Activated naive CD8-positive, alpha-beta T cell treated with anti-CD3 and anti-CD28 coated beads, Interleukin-2, amount 10 ng/mL, durations not matched to agents 7 days and 5 days (primary cell): ENCODE data around the gene GTF3C5. TPM values are rescaled to one million over a fixed set of nuclear protein-coding genes. Genes with fewer than 3 reads are reported as not detected.

Source experiments
- ATAC-seq: fragments of 150-1000 bp; cut with Tn5 transposase; one replicate; pipeline ENCODE4 v1.10.0; 2021; ENCODE audit warnings: low read depth, moderate library complexity
- POLR2A ChIA-PET: fragments of 350-600 bp; sonication (Branson Sonifier 250); formaldehyde crosslinking; loops from one replicate; lab custom pipeline; 2021; ENCODE audit warnings: antibody characterized with exemption; lab: Charles Lee
- DNase-seq: peaks from one replicate; pipeline ENCODE4 v3.0.0; 2021
- H3K27ac Mint-ChIP-seq: one replicate; pipeline ENCODE4 v1.8.0; 2022; ENCODE audit warnings: mild to moderate bottlenecking, mixed read lengths
- H3K27me3 Mint-ChIP-seq: one replicate; pipeline ENCODE4 v1.8.0; 2022; ENCODE audit warnings: mild to moderate bottlenecking, moderate library complexity, mixed read lengths
- H3K36me3 Mint-ChIP-seq: one replicate; pipeline ENCODE4 v1.8.0; 2021; ENCODE audit warnings: mild to moderate bottlenecking, mixed read lengths
- H3K4me1 Mint-ChIP-seq: one replicate; pipeline ENCODE4 v1.8.0; 2021; ENCODE audit warnings: mixed read lengths
- H3K4me3 Mint-ChIP-seq: one replicate; pipeline ENCODE4 v1.8.0; 2022; ENCODE audit warnings: mild to moderate bottlenecking, moderate library complexity, mixed read lengths
- H3K9me3 Mint-ChIP-seq: one replicate; pipeline ENCODE4 v1.8.0; 2021; ENCODE audit warnings: mixed read lengths
- total RNA-seq, 2 experiments: library from RNA; stranded (reverse); gene quantifications; one replicate each; pipeline ENCODE4 v1.2.3, GENCODE V29; 2021

The GTF3C5 gene
- total RNA-seq, 2 experiments from 2014 or later = 86.4 to 97.5 TPM

GRCh38 chr9:133003071-133003461, 27.7 kb upstream of the GTF3C5 start:
- Mint-ChIP-seq H3K27ac (no peak overlapping the region), H3K4me1 (peaks cover 9% of the 10 kb centered on the region), H3K27me3 (peaks cover 41% of the 10 kb centered on the region), H3K36me3 (no peaks in the 10 kb centered on the region), H3K4me3 (no peak overlapping the region), H3K9me3 (peaks cover 2% of the 10 kb centered on the region)
- no peak for DNase-seq
- ATAC-seq = no peak
- POLR2A ChIA-PET = interaction anchor here (1.5 kb wide), 1 partner anchor 20 kb away, joined by 5 read pairs; no protein-coding TSS in a partner anchor

- Mint-ChIP-seq H3K9me3 (peaks cover 2% of the 10 kb centered on the region), H3K4me1 (peaks cover 9% of the 10 kb centered on the region), H3K27me3 (peaks cover 44% of the 10 kb centered on the region), H3K36me3 (no peaks in the 10 kb centered on the region), H3K4me3 (no peak overlapping the region), H3K27ac (peak overlapping the region; percentile 61)
- DNase-seq = no peak
- POLR2A ChIA-PET = interaction anchor here (1.5 kb wide), 1 partner anchor 19 kb away, joined by 5 read pairs; no protein-coding TSS in a partner anchor
- no peak for ATAC-seq
These were observed 27.1 kb upstream of the GTF3C5 start for GRCh38 chr9:133003671-133004090.

- peaks cover 2% of the 10 kb centered on the region for H3K9me3 Mint-ChIP-seq
- ATAC-seq (no peak), DNase-seq (no peak)
- no peak overlapping the region for H3K4me3 Mint-ChIP-seq
- H3K4me1 Mint-ChIP-seq = peaks cover 9% of the 10 kb centered on the region
- no peak overlapping the region for H3K27ac Mint-ChIP-seq
- POLR2A ChIA-PET = interaction anchor here (1.5 kb wide), 1 partner anchor 18 kb away, joined by 5 read pairs; no protein-coding TSS in a partner anchor
- peaks cover 49% of the 10 kb centered on the region for H3K27me3 Mint-ChIP-seq
- H3K36me3 Mint-ChIP-seq = no peaks in the 10 kb centered on the region
These were observed 26.5 kb upstream of the GTF3C5 start for GRCh38 chr9:133004091-133004998.

GRCh38 chr9:133004999-133005760, 25.6 kb upstream of the GTF3C5 start:
- POLR2A ChIA-PET = interaction anchor here (0.6 to 1.3 kb wide), 2 partner anchors 26 to 220 kb away, joined by 5 to 6 read pairs; partner anchors contain the start of gene GTF3C5
- Mint-ChIP-seq H3K4me1 (peaks cover 9% of the 10 kb centered on the region), H3K9me3 (peaks cover 3% of the 10 kb centered on the region), H3K4me3 (no peak overlapping the region), H3K27ac (no peak overlapping the region), H3K36me3 (no peaks in the 10 kb centered on the region), H3K27me3 (peaks cover 54% of the 10 kb centered on the region)
- ATAC-seq = no peak
- DNase-seq = no peak

DNA sequence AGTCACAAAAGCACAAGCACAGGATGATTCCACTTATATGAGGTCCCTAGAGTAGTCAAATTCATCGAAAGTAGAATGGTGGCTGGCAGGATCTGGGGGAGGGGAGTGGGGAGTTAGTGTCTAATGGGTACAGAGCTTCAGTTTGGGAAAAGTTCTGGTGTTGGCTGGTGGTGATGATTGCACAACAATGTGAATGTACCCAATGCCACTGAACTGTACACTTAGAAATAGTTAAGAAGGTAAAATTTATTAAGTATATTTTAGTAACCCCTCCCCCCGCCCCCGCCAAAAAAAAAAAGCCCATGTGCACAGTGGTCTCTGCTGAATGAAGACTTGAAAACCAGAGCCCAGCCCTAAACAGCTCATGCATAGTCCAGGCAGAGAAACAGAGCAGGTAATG, 24.8 kb upstream of the GTF3C5 start:
- POLR2A ChIA-PET = interaction anchor here (0.6 to 1.3 kb wide), 2 partner anchors 25 to 221 kb away, joined by 5 to 6 read pairs; partner anchors contain the start of gene GTF3C5
- Mint-ChIP-seq H3K4me1 (peaks cover 9% of the 10 kb centered on the region), H3K27me3 (peaks cover 58% of the 10 kb centered on the region), H3K9me3 (peaks cover 3% of the 10 kb centered on the region), H3K36me3 (no peaks in the 10 kb centered on the region), H3K27ac (no peak overlapping the region), H3K4me3 (no peak overlapping the region)
- ATAC-seq (no peak), DNase-seq (no peak)

DNA sequence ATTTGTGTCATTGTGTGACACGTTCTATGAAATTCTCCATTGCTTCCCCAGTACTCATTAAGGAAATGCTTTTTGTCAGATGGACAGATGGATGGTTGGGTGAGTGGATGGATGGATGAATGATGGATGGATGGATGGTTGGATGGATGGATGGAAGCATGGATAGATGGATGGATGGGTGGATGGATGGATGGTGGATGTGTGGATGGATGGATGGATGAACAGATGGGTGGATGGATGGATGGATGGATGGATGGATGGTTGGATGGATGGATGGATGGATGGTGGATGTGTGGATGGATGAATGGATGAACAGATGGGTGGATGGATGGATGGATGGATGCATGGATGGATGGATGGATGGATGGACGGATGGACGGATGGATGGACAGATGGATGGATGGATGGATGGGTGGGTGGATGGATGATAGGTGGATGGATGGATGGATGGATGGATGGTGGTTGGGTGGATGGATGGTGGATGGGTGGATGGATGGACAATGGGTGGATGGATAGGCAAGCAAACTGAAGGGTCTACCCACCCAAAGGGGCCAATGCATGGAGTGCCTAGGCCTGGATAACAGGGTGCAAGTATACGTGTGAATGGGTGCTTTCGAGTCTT, 24.0 kb upstream of the GTF3C5 start:
- H3K4me3 Mint-ChIP-seq = no peak overlapping the region
- H3K27ac Mint-ChIP-seq = no peak overlapping the region
- ATAC-seq (no peak), DNase-seq (no peak)
- H3K36me3 Mint-ChIP-seq = no peaks in the 10 kb centered on the region
- peaks cover 3% of the 10 kb centered on the region for H3K9me3 Mint-ChIP-seq
- POLR2A ChIA-PET = no interaction called here
- peaks cover 61% of the 10 kb centered on the region for H3K27me3 Mint-ChIP-seq
- peaks cover 9% of the 10 kb centered on the region for H3K4me1 Mint-ChIP-seq

- Mint-ChIP-seq H3K4me3 (no peak overlapping the region), H3K27me3 (peaks cover 55% of the 10 kb centered on the region), H3K27ac (no peak overlapping the region), H3K9me3 (peaks cover 3% of the 10 kb centered on the region), H3K4me1 (peaks cover 6% of the 10 kb centered on the region), H3K36me3 (no peaks in the 10 kb centered on the region)
- ATAC-seq (no peak), DNase-seq (no peak)
- POLR2A ChIA-PET = no interaction called here
These were observed 22.4 kb upstream of the GTF3C5 start for GRCh38 chr9:133008406-133008805.

DNA sequence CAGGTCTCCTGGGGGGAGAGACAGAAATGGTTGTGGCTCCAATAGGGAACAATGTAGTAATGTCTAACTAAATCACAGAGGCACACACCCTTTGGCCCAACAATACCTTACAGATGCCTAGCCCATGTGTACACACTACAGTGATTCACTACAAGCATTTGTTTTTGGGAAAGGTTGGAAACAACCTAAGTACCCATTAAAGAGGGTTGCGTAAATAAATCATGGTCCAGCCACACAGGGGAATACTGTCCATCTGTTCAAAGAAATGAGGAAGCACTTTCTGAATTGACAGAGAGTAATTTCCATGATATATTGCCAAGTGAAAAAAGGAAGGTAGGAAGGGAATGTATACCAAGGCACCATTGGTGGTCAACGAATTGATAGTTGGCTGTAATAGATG, 22.0 kb upstream of the GTF3C5 start:
- Mint-ChIP-seq H3K27ac (no peak overlapping the region), H3K4me3 (no peak overlapping the region), H3K36me3 (no peaks in the 10 kb centered on the region), H3K9me3 (peaks cover 3% of the 10 kb centered on the region), H3K4me1 (peaks cover 6% of the 10 kb centered on the region), H3K27me3 (peaks cover 55% of the 10 kb centered on the region)
- DNase-seq = no peak
- ATAC-seq = no peak
- POLR2A ChIA-PET = no interaction called here

DNA sequence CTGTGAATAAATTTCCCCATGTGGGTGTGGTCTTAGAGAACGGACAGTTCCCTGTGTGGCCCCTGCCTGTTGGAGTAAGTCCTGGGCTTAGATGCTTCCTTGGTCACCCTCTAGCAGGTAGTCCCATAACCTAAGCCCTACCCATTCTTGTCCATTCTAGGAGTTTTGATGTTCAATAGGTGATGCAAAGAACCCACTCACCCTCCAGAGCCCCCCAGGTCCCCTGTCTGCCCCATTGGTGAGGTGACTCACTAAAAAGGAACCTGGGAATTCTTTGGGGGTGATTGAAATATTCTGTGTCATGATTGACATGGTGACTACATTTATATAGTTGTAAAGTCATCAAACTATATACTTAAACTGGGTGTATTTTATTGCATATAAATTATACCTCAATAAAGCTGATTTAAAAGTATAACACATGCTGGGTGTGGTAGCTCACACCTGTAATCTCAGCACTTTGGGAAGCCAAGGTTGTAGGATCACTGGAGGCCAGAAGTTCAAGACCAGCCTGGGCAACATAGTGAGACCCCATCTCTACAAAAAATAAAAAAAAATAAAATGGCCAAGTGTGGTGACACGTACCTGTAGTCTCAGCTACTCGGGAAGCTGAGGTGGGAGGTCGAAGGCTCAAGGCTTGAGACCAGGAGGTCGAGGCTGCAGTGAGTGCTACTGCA, 20.8 kb upstream of the GTF3C5 start:
- POLR2A ChIA-PET = no interaction called here
- no peak for ATAC-seq
- Mint-ChIP-seq H3K36me3 (no peaks in the 10 kb centered on the region), H3K27ac (no peak overlapping the region), H3K27me3 (peaks cover 61% of the 10 kb centered on the region), H3K4me3 (no peak overlapping the region), H3K9me3 (peaks cover 7% of the 10 kb centered on the region), H3K4me1 (peaks cover 2% of the 10 kb centered on the region)
- no peak for DNase-seq

GRCh38 chr9:133014696-133015095, 16.1 kb upstream of the GTF3C5 start:
- peaks cover 6% of the 10 kb centered on the region for H3K9me3 Mint-ChIP-seq
- H3K36me3 Mint-ChIP-seq = no peaks in the 10 kb centered on the region
- H3K27me3 Mint-ChIP-seq = peaks cover 52% of the 10 kb centered on the region
- no peak for DNase-seq
- H3K4me1 Mint-ChIP-seq = no peaks in the 10 kb centered on the region
- POLR2A ChIA-PET = no interaction called here
- H3K27ac Mint-ChIP-seq = no peak overlapping the region
- no peak overlapping the region for H3K4me3 Mint-ChIP-seq
- no peak for ATAC-seq

GRCh38 chr9:133023117-133023890, 7.5 kb upstream of the GTF3C5 start:
- DNase-seq (peak; percentile 68), ATAC-seq (peak; percentile 75)
- Mint-ChIP-seq H3K27me3 (peaks cover 3% of the 10 kb centered on the region), H3K36me3 (no peaks in the 10 kb centered on the region), H3K9me3 (no peaks in the 10 kb centered on the region), H3K27ac (peak overlapping the region; percentile 61), H3K4me1 (peaks cover 24% of the 10 kb centered on the region), H3K4me3 (peak overlapping the region; percentile 61)
- POLR2A ChIA-PET = interaction anchor here (0.6 to 1.4 kb wide), 3 partner anchors 15 to 121 kb away, joined by 3 to 5 read pairs (median 3); no protein-coding TSS in a partner anchor

- Mint-ChIP-seq H3K27me3 (no peaks in the 10 kb centered on the region), H3K36me3 (peaks cover 2% of the 10 kb centered on the region), H3K4me3 (no peak overlapping the region), H3K4me1 (peaks cover 29% of the 10 kb centered on the region), H3K9me3 (no peaks in the 10 kb centered on the region), H3K27ac (no peak overlapping the region)
- POLR2A ChIA-PET = no interaction called here
- DNase-seq (no peak), ATAC-seq (no peak)
These were observed 4.4 kb upstream of the GTF3C5 start for GRCh38 chr9:133026426-133026825.
